ENCODE data around the gene AGRP.

The AGRP gene

DNA sequence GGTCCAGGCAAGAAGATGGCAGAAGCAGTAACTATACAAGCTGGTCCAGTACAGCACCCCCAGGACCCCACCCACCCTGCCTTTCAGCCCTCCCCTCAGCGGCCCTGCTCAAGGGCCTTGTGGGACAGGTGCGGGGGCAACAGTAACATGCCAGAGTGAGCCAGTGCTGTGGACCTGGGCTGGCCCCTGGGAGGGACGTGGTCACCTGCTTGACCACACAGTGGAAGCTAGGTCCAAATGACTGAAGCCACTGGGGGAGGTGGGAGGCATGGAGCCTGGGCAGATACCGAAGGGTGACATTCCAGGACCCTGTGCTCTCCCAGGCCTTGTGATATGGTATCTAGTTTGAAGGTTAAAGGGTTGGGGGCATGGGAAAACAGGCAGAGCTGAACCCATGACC lies 19.7 kb downstream of the AGRP start:
- no peak for DNase-seq (ENCODE audit: low read depth, low spot score)

DNA sequence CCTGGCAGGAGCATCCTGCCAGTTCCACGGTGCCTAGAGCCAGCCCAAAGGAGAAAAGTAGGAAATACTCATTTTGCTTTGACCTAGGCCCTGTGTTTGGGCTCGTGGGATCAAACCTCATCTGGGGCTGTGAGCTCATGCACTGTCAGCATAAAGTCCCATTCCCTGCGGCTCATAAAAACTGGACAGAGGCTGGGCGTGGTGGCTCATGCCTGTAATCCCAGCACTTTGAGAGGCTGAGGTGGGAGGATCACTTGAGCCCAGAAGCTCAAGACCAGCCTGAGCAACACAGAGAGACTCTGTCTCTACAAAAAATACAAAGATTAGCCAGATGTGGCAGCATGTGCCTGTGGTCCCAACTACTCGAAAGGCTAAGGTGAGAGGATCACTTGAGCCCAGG lies 20.3 kb downstream of the AGRP start:
- no peak for DNase-seq (ENCODE audit: low read depth, low spot score)

DNA sequence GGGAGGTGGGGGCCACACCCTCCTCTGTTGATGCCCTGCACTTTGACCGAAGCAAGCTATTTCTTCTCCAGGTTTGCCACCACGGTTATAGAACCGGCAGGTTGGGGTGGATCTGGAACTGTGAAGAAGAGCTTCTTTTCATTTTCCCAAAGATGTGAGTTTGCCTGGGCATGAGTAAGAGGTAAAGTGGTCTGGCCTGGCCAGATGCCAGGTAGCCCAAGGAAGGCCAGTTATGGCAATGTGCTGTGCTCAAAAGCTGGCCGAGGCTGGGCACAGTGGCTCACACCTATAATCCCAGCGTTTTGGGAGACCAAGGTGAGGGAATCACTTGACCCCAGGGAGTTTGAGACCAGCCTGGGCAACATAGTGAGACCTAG lies 21.1 kb downstream of the AGRP start:
- no peak for DNase-seq (ENCODE audit: low read depth, low spot score)

DNA sequence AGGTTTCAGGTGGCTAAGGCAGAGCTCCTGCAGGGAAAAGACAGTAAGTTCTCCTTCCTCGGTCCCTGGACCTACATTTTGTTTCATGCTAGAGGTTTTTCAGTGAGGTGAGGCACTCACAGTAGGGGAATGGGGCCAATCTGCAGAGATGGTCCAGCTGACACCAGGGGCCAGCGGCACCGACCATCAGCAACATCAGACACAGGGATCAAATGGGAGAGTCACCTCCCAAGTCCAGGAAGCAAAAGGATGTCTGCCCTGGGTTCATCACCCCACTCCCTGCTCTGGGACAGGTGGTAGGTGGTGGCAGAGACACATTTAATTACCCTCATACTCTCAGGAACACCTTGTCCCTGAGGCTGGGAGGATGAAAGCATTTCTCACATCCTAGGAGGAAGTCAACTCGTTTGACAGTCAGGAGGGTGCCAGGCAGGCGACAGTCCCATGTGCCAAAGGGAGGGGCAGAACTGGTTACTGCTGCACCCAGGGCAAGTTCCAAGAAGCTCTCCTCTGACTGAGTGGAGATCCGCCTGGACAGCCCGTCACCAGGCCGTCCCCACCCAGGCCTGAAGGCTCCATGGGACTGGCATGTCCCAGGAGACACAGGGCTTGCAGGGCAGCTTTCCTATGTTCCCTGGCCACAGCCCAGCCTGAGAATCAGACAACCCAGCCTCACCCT lies 21.6 kb downstream of the AGRP start:
- DNase-seq (ENCODE audit: low read depth, low spot score), result no peak

DNA sequence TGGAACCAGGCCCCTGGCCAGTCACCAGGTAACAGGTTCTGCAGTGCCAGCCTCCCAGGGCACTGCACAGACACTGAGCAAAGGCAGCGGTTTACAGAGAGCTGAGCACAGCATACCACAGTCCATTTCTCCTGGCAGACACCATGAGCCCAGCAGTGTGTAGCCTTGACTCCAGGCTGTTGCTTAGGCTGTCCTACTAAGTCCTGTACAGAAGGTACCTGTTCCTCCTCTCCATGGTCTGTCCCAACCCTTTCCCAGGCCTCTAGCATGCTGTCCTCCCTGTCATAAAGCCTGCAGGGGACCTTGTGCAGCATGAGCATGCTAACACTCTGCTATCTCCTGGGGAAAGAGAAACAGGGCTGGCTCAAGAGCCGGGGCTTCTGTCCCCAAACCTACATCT lies 22.4 kb downstream of the AGRP start:
- DNase-seq (ENCODE audit: low read depth, low spot score), result no peak

DNA sequence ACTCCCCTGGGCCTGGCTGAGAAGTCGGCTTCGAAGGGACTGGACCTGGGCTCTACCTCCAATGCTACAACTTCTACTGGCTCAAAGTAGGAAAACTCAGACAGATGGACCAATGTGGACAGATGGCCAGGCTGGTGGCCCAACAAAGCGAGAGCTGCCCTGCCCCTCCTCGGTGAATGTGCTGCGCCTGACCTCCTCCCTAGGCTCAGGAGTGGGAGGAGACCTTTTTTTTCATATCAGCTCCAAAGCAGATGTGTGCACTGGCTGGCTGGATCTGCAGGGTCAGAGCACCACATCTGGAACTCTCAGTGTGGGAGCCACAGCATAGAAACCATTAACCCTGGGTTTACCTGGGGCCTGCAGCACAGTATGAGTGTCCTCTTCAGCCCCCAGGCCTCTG lies 23.2 kb downstream of the AGRP start:
- no peak for DNase-seq (ENCODE audit: low read depth, low spot score)

DNA sequence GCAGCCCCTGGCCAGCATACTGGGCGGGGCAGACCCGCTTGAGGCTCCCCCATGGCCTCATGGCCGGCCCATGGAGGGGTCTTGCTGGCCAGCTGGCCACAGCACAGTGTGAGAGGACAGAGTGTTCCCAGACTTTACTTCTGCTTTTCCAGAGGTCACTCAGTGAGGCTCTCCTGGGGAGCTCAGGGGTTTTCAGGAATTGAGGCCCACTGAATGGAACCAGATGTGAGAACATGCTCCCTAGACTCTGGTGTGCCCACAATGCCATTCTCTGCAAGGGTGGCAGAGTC lies 23.5 kb downstream of the AGRP start:
- DNase-seq (ENCODE audit: low read depth, low spot score), result no peak

DNA sequence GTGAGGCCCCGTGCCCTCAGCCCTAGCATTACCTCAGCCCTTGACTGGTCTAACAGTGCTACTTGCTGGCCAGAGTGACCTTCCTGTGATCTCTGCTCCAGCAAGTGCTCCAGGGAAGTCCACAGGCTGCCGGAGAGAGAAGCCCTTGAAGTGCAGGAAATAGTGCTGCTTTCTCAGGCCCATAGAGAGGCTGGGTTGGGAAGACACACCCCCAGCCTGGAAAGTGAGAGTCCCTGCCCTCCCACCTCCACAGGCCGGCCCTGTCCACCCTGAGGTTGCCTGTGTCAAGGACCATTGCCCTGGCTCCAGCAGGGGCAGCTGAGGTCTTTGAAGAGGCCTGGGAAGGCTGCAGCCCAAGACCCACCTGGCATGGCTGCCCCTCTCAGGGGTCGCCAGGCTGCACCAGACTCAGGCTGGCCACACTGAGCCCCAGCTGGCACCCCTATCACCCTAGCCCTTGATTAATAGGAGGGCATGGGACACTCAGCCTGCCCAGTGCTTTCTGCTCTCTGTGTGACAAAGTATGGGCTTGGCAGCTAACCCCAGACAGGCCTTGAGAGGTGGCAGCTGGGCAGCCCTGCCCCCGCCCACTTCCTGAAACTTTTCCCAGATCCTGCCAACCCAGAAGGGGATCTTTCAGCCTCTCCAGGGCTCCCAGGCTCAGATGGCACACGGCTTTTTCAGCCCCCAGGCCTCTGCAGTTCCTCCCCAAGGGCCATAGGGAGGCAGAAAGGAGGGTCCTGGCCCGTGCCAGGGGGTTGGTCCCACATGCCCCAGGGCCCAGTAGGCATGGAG lies 24.1 kb downstream of the AGRP start:
- DNase-seq (ENCODE audit: low read depth, low spot score), result no peak

DNA sequence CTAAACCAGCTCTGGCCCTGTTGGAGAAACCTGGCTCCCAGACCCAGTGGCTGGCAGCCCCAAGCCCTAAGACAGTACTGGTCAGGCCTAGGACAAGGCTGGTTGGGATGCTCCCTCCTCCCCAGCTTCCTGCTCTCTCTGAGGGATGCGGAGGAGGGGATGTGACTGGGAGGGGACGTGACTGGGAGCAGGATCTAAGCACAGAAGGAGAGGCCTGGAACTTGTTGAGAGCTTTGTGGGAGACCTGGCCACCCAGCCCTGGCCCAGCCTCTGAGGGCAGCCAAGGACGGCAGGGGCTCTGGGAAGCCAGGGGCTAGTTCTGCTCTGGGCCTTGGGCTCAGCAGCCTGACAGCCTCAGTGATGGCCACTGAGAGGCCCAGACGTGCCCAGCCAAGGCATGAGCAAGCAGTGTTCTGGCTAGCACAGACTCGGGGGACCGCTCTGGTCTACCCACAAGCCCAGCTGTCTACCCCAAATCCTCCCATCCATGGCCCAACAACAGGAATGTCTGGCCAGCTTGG lies 25.2 kb downstream of the AGRP start:
- DNase-seq (ENCODE audit: low read depth, low spot score), result no peak

DNA sequence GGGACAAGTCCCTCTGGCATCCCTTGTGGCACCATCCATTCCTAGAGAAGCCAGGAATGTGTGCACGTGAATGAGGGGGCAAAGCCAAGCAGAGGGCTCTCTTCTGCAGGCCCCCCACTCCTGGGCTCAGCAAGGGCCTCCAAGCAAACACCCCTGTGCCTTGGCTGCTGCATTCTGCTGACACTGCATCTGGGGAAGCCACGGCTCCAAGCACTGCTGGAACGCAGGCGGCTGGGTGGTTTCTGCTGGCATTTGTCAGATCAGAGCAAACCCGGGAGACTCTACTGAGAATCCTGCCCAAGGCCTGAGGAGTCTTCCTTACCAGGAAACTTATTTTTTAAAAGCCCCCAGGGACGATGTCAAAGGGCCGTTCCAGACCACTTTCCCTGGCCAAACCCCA lies 25.7 kb downstream of the AGRP start:
- DNase-seq (ENCODE audit: low read depth, low spot score), result no peak

DNA sequence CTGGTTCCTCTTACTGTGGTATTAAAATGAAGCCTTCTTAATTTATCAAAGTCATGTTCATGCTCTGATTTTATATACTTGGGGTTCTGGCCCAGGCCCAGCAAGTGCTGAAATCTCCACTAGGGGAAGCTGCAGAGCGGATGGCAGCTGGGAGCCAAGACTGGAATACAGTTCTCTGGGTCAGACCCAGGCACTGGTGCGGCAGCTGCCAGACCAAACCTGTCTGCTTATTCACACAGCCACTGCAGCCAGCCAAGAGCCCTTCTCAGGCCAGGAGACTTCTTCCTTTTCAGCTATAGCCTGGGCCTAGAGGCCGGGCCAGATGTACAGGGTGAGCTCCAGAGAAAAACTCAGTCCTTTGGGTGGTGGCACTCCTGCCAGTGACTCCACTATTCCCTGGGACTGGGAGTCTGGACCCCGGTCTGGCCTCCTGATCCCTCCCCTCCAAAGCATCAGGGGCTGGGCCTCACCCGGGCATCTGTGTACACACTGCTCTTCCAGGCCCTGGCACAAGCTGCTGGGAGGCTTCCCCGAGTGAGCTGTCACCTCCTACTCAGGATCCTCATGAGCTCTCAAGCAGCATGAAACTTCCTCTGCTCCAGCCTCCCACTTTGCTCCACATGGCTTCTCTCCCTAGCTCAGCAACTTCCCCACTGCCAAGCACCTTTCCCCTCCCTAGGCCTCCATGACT lies 26.8 kb downstream of the AGRP start:
- DNase-seq (ENCODE audit: low read depth, low spot score), result no peak

DNA sequence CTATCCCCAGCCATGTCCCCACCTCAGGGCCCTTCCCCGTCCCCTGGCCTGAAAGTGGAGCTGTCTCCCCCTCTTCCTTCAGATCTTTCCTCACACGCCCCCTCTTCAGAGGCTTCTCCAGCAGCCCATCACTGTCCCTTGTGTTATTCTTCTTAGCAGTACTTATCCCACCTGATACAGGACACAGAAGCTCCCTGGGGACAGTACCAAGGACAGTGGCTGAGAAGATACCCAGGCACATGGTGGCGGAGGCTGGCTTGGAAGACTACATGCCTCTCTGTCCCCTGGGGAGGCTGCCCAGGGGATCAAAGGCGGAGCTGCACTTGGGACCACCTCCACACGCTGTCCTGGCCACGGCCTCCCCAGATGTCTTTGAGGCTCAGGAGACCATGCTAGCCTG lies 28.5 kb downstream of the AGRP start:
- no peak for DNase-seq (ENCODE audit: low read depth, low spot score)

DNA sequence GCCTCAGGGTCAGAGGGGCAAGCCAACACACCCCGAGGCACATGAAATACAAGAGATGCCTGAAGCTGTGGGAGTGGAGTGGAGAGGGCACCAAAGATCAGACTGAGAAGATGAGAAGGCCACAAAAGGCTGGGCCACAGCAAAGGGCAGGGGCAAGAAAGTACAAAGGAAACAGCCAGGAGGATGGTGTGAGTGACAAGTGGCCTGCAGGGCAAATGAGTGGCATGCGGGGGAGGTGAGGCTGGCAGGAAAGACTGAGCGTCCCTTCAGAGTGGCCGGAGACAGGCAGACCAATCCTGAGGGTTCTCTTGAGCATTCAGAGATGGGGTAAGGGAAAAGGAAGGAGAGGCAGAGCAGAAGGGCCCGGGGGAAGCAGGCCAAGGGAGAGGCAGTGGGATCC lies 29.2 kb downstream of the AGRP start:
- DNase-seq (ENCODE audit: low read depth, low spot score), result no peak

DNA sequence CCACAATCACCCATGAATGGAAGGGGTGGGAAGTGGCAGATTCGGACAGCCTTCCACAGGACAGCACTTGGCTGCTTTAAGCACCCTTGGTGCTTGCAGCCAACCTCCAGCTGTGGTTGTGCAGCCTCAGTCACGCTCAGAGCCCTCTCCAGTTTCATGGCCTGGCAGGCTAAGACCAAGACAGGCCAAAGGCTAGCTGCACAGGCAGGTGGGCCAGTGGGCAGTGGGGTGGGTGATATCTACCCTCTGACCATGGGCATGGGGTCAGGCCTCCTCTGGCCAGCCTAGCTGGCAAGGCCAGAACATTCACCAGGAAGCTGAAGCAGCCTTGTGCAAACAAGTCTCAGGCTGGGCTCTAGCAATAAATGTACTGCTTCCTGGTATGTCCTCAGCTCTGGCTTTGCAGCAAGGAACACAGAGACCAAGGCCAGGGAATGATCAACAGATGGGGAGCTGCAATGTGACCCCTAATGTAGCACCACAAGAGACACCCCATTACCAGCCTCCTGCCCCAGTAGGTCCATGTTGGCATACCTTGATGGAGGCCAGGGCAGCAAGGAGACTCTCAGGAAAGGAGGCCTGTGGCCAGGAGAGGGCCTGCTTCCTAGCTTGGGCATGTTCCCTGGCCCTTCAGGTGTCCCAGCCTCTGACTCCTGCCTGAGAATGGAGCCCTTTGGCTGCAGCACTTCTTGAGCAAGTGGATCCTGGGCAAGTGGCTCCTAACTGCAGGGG lies 31.5 kb downstream of the AGRP start:
- no peak for DNase-seq (ENCODE audit: low read depth, low spot score)

DNA sequence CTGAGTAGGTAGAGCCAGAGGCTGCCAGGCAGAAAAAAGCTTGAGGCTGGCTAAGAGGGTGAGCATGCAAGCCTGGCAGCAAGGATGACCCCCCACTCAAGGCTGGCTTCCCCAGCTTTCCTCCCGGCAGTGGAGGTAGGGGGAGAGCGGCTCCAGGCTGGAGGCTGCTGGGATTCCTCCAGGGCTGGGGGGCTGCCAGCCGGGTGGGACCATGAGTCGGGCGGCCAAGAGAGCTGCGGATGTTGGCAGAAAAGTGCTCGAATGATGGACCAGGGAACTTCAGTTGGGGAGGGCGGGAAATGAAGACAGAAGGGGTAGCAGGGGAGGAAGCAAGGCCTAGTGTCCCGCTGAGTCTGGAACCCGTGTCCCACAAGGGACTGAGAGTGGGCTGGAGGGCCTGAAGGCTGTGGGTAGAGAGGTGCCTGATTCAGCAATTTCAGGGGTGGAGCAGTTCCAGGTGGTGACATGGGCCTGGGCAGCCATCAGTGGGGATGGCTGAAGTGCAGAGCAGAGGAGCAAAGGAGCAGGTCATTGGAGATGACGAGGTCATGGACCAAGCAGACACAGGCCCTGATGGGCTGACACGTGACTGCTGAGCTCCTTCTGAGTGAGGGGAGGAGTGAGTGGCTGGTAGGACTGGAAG lies 32.2 kb downstream of the AGRP start:
- DNase-seq (ENCODE audit: low read depth, low spot score), result no peak

DNA sequence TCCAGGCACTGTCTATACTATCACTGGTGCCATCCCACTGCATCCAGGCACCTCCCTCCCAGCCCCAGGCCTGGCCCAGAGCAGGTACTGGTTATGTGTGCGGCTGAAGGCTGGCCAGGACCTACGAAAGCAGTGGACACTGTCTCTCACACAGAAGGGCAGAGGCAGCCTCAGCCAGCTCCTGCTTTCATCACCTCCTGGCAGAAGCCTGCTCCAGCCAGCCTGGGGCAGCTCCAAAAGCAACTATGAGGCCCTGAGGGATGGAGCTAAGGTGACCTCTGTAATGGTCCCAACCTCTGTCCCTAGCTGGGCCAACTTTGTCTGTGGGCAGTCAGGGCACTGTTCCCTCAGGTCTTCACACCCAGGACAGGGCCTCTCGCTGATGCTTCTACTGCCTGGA lies 33.6 kb downstream of the AGRP start:
- no peak for DNase-seq (ENCODE audit: low read depth, low spot score)

DNA sequence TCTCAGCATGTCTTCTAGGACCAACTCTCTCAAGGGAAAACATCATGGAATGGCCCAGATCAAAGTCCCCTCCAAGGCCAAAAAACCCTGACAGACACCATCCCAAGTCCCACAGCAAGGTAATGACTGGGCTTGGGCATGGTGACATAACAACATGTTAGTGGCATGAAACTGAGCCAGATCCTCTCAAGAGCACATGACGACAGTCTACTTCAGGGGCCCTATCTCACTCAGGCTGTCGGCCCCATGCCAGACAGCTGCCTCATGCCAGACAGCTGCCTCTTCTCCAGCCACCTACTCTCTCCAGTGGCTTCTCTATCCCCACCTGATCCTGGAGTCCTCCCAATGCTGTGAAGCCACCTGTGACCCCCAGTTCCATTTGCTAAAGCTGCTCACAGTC lies 34.0 kb downstream of the AGRP start:
- no peak for DNase-seq (ENCODE audit: low read depth, low spot score)

DNA sequence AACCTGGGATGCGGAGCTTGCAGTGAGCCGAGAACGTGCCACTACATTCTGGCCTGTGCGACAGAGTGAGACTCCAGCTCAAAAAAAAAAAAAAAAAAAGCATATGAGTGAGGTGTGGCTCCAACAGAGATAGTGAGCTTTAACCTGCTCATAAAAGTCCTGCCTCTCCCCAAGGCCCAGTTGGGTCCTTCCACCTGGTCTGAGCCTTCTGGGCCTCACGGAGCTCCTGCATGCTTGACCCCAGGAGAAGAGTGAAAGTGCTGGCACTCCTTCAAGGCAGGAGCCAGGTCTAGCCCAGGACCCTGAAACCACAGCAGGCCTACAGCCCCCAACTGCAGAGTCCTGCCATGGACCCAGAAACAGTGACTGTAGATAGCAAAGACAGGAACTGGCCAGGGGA lies 34.8 kb downstream of the AGRP start:
- DNase-seq (ENCODE audit: low read depth, low spot score), result no peak

DNA sequence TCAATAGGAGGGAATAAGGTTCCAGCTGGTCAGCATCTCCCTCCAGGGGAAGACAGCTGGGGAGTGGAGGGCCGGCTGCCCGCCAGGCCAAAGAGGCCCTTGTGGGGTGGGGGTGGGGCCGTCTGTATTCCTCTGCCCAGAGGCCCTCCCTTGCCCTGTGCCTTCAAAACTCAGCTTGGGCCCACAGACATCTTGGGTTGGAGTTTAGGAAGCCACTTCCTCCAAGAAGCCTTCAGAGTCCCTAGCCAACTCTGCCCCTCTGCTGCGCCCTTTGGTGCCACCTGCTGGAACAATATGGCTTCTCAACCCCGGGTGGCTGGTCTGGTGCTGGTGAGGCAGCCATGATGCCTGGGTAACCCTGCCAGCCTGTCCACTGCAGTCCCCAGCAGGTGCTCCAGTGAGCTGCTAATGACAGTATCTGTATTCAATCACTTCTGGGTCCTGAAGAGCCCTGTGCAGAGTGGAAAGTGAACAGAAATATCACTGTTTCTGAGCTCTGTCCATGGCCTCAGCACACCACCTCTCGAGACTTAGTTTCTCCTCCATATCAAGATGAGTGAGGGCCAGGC lies 35.8 kb downstream of the AGRP start:
- peak; percentile 20 for DNase-seq (ENCODE audit: low read depth, low spot score)

DNA sequence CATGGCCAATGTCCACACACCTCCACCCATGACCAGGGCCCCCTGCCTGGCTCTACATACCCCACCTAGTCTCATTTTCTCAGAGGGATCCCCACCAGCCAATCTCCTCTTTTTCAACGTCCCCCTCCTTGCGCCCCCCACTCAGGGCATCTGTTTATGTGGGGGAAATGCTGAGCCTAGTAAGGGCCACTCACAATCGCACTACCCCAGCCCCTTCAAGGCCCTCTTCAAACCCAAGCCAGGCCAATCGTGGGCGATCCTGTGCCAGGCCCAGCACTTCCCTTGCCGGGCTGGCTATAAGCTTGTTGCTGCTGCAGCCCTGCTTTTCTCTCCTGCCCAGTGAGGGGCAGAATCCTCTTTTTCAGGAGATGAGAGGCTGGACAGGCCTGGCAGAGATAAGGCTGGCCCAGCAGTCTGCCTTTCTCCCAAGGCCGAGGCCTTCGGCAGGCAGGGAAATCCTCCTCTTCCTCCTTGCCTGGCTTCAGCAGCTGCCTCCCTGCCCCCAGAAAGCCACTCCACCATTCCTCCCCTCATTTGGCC lies 36.3 kb downstream of the AGRP start:
- DNase-seq (ENCODE audit: low read depth, low spot score), result no peak
